K562 (cell line): ENCODE measurements around the gene MVD.

Source experiments
- ETS1 ChIP-seq: conservative IDR thresholded peaks from 2 replicates; pipeline ENCODE4 v1.6.1; 2011; ENCODE audit warnings: low read depth, mild to moderate bottlenecking, low read length; ENCODE audit not compliant: control insufficient read depth
- MYBL2 ChIP-seq, 2 experiments: fragments of 450-650 bp in 1 of 2; sonication (generic) in 1 of 2; formaldehyde crosslinking in 1 of 2; IDR thresholded peaks; 2 replicates each; pipeline versions ENCODE4 v1.6.1 to v1.8.1; 2017 to 2022; ENCODE audit warnings: borderline replicate concordance in 1 of 2, inconsistent platforms in 1 of 2, low read depth in 1 of 2, mild to moderate bottlenecking in 1 of 2, missing genetic modification reagents in 1 of 2, moderate library complexity in 1 of 2
- NCOA1 ChIP-seq: fragments of 450-650 bp; IDR thresholded peaks from 2 replicates; pipeline ENCODE4 v1.6.1; 2016; ENCODE audit warnings: low read depth
- ZNF217 ChIP-seq: sonication (generic); formaldehyde crosslinking; IDR thresholded peaks from 2 replicates; pipeline ENCODE4 v1.8.0; 2022; ENCODE audit warnings: mild to moderate bottlenecking, missing genetic modification reagents
- TF ChIP-seq, protein P1 (sequence below), 3 experiments: IDR thresholded peaks in 2 of 3; conservative IDR thresholded peaks in 1 of 3; 2 replicates each; pipeline ENCODE4 v1.5.1; 2011 to 2012; ENCODE audit warnings: low read length in 3 of 3, mild to moderate bottlenecking in 3 of 3, control low read depth in 2 of 3, improper control_type of control experiment in 1 of 3, inconsistent platforms in 1 of 3, low read depth in 1 of 3, mixed read lengths in 1 of 3, moderate library complexity in 1 of 3; ENCODE audit not compliant: insufficient read depth in 2 of 3

- TF ChIP-seq ZNF217 (CRISPR knock-in tag) = no peak
- TF ChIP-seq NCOA1 = no peak
- no peak for TF ChIP-seq ETS1
- no peak for TF ChIP-seq MYBL2 (IDR thresholded peaks at IDR 0.05; ENCODE audit: low read depth)
- no peak for TF ChIP-seq MYBL2 (CRISPR knock-in tag; IDR thresholded peaks at IDR 0.05; ENCODE audit: borderline replicate concordance)
- TF ChIP-seq, protein P1, sequence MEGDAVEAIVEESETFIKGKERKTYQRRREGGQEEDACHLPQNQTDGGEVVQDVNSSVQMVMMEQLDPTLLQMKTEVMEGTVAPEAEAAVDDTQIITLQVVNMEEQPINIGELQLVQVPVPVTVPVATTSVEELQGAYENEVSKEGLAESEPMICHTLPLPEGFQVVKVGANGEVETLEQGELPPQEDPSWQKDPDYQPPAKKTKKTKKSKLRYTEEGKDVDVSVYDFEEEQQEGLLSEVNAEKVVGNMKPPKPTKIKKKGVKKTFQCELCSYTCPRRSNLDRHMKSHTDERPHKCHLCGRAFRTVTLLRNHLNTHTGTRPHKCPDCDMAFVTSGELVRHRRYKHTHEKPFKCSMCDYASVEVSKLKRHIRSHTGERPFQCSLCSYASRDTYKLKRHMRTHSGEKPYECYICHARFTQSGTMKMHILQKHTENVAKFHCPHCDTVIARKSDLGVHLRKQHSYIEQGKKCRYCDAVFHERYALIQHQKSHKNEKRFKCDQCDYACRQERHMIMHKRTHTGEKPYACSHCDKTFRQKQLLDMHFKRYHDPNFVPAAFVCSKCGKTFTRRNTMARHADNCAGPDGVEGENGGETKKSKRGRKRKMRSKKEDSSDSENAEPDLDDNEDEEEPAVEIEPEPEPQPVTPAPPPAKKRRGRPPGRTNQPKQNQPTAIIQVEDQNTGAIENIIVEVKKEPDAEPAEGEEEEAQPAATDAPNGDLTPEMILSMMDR (IDR thresholded peaks at IDR 0.05 in 2 of 3, conservative IDR thresholded peaks at IDR 0.05 in 1 of 3; ENCODE audit: insufficient read depth in 2 of 3, low read depth in 1 of 3, low read length in 3 of 3) = no peak
Measured at GRCh38 chr16:88649195-88649923, 13.5 kb downstream of the MVD start.
